GM18909 (cell line): ENCODE results near the gene GLT6D1.

Source experiments
- ATAC-seq: cut with Tn5 transposase; IDR thresholded peaks from one replicate; pipeline ENCODE4 v1.9.1; 2021; ENCODE audit warnings: mild to moderate bottlenecking; ENCODE audit not compliant: unreplicated experiment, poor library complexity

The GLT6D1 gene

GRCh38 chr9:135611142-135611874 lies 28.0 kb downstream of the GLT6D1 start:
- no peak for ATAC-seq

GRCh38 chr9:135610290-135611141 lies 28.8 kb downstream of the GLT6D1 start:
- ATAC-seq = no peak

- no peak for ATAC-seq
Measured at GRCh38 chr9:135609366-135609955, 29.9 kb downstream of the GLT6D1 start.

- ATAC-seq = no peak
Measured at GRCh38 chr9:135608999-135609317, 30.4 kb downstream of the GLT6D1 start.

GRCh38 chr9:135608294-135608998 lies 30.9 kb downstream of the GLT6D1 start:
- no peak for ATAC-seq

- no peak for ATAC-seq
Measured at GRCh38 chr9:135607401-135608293, 31.7 kb downstream of the GLT6D1 start.

GRCh38 chr9:135606885-135607259 lies 32.5 kb downstream of the GLT6D1 start:
- no peak for ATAC-seq

- no peak for ATAC-seq
Measured at GRCh38 chr9:135605238-135605781, 34.0 kb downstream of the GLT6D1 start.

- ATAC-seq = no peak
Measured at GRCh38 chr9:135604437-135605237, 34.7 kb downstream of the GLT6D1 start.

GRCh38 chr9:135602789-135603481 lies 36.4 kb downstream of the GLT6D1 start:
- ATAC-seq = no peak

GRCh38 chr9:135601988-135602387 lies 37.4 kb downstream of the GLT6D1 start:
- no peak for ATAC-seq

- ATAC-seq = no peak
Measured at GRCh38 chr9:135600296-135600817, 39.0 kb downstream of the GLT6D1 start.

GRCh38 chr9:135596211-135596610 lies 43.1 kb downstream of the GLT6D1 start:
- ATAC-seq = no peak

- ATAC-seq = no peak
Measured at GRCh38 chr9:135592625-135593024, 46.7 kb downstream of the GLT6D1 start.

GRCh38 chr9:135592331-135592590 lies 47.1 kb downstream of the GLT6D1 start:
- no peak for ATAC-seq

- no peak for ATAC-seq
Measured at GRCh38 chr9:135591506-135592330, 47.6 kb downstream of the GLT6D1 start.

GRCh38 chr9:135590486-135591079 lies 48.8 kb downstream of the GLT6D1 start:
- no peak for ATAC-seq
